ENCODE measurements around the gene BTRC. TPM values are rescaled to one million over a fixed set of nuclear protein-coding genes. Genes with fewer than 3 reads are reported as not detected.

The BTRC gene
- total and polyA plus RNA-seq, 2 donors (not counting 3 experiments of a cell fraction or from before 2014, with no cell fraction given): 11.6 to 18.5 TPM

DNA sequence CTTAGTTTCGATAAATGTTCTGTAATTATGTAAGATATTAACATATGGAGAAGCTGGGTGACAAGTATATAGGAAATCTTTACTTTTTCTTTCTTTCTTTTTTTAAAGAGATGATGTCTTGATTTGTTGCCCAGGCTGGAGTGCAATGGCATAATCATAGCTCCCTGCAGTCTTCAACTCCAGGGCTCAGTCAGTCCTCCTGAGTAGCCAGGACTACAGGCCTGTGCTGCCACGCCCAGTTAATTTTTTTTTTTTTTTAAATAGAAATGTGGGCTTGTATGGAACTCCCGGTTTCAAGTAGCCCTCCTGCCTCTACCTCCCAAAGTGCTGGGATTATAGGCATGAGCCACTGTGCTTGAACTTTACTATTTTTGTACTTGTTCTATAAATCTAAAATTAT is 122.4 kb downstream of the BTRC start:
- Histone ChIP-seq H3K27ac (ENCODE audit: insufficient read depth, low read depth, low read length) (no peak overlapping the region), H3K9me1 (replicated peaks; ENCODE audit: control insufficient read depth, extremely low read depth, insufficient read depth, low read length) (no peaks in the 10 kb centered on the region), H3K27me3 (ENCODE audit: control insufficient read depth in 2 of 2, insufficient read depth in 2 of 2, low read length in 2 of 2) (no peaks in the 10 kb centered on the region), H3K79me2 (ENCODE audit: control insufficient read depth, insufficient read depth, low read length) (no peaks in the 10 kb centered on the region), H3K4me2 (ENCODE audit: insufficient read depth, low read length) (no peak overlapping the region), H3K4me3 (replicated peaks in 1 of 3; ENCODE audit: insufficient read depth in 1 of 3, low read depth in 1 of 3, low read length in 3 of 3) (no peak overlapping the region), H2AFZ (ENCODE audit: low read depth, low read length) (no peak overlapping the region), H3K9me3 (replicated peaks; ENCODE audit: control insufficient read depth, insufficient read depth, low read length) (no peaks in the 10 kb centered on the region), H3K36me3 (ENCODE audit: control insufficient read depth in 2 of 2, extremely low read depth in 1 of 2, insufficient read depth in 2 of 2, low read length in 2 of 2) (no peaks in the 10 kb centered on the region), H3K4me1 (ENCODE audit: control insufficient read depth, extremely low read depth, insufficient read depth, low read length) (no peaks in the 10 kb centered on the region), H3K9ac (replicated peaks; ENCODE audit: extremely low read depth, insufficient read depth, low read length) (no peak overlapping the region), H4K20me1 (replicated peaks; ENCODE audit: control insufficient read depth, extremely low read depth, insufficient read depth, low read length) (no peaks in the 10 kb centered on the region)
- no peak for DNase-seq (ENCODE audit: low read depth, low spot score)
- TF ChIP-seq GATA2 (IDR thresholded peaks at IDR 0.05; ENCODE audit: insufficient read depth, insufficient read length, low read depth, low read length) (no peak), POLR2A (IDR thresholded peaks at IDR 0.05; ENCODE audit: low read depth, low read length) (no peak), FOS (IDR thresholded peaks at IDR 0.05; ENCODE audit: borderline replicate concordance, insufficient read depth, low read length) (no peak), MYC (IDR thresholded peaks at IDR 0.05; ENCODE audit: low read depth, low read length) (no peak), POLR2AphosphoS5 (IDR thresholded peaks at IDR 0.05; ENCODE audit: insufficient read depth, low read depth, low read length) (no peak), EZH2 (IDR thresholded peaks at IDR 0.05; ENCODE audit: borderline replicate concordance, low read depth, low read length, severe bottlenecking) (no peak), JUN (IDR thresholded peaks at IDR 0.05; ENCODE audit: borderline replicate concordance, insufficient read depth, insufficient read length, low read depth) (no peak)
- TF ChIP-seq, protein P1, sequence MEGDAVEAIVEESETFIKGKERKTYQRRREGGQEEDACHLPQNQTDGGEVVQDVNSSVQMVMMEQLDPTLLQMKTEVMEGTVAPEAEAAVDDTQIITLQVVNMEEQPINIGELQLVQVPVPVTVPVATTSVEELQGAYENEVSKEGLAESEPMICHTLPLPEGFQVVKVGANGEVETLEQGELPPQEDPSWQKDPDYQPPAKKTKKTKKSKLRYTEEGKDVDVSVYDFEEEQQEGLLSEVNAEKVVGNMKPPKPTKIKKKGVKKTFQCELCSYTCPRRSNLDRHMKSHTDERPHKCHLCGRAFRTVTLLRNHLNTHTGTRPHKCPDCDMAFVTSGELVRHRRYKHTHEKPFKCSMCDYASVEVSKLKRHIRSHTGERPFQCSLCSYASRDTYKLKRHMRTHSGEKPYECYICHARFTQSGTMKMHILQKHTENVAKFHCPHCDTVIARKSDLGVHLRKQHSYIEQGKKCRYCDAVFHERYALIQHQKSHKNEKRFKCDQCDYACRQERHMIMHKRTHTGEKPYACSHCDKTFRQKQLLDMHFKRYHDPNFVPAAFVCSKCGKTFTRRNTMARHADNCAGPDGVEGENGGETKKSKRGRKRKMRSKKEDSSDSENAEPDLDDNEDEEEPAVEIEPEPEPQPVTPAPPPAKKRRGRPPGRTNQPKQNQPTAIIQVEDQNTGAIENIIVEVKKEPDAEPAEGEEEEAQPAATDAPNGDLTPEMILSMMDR (IDR thresholded peaks at IDR 0.05; ENCODE audit: extremely low read depth in 1 of 2, insufficient read depth in 1 of 2, low read depth in 1 of 2, low read length in 2 of 2): no peak
- TF ChIP-seq, protein P2, sequence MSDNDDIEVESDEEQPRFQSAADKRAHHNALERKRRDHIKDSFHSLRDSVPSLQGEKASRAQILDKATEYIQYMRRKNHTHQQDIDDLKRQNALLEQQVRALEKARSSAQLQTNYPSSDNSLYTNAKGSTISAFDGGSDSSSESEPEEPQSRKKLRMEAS (IDR thresholded peaks at IDR 0.05; ENCODE audit: insufficient read depth, insufficient read length): no peak
- CTCF ChIA-PET: interaction anchor here (0.6 to 4.0 kb wide), 3 partner anchors 9 to 99 kb away, joined by 3 to 43 read pairs (median 3); no protein-coding TSS in a partner anchor
- no TSS peak for BruUV-seq (replicated peaks)
- intact Hi-C loops (cut with micrococcal nuclease): no loop called here
- POLR2A ChIA-PET: no interaction called here
- FAIRE-seq: no peak
- dilution Hi-C loops (cut with MboI; ENCODE audit: extremely low pct_ligation_motif_present, low sequenced_read_pairs): no loop called here
